ENCODE results near the gene ZNF536. TPM values are rescaled to one million over a fixed set of nuclear protein-coding genes. Genes with fewer than 3 reads are reported as not detected.

ZNF536 gene
- total and polyA plus RNA-seq, 9 donors = 0.13 to 0.52 (median 0.28) TPM; not detected in 4

DNA sequence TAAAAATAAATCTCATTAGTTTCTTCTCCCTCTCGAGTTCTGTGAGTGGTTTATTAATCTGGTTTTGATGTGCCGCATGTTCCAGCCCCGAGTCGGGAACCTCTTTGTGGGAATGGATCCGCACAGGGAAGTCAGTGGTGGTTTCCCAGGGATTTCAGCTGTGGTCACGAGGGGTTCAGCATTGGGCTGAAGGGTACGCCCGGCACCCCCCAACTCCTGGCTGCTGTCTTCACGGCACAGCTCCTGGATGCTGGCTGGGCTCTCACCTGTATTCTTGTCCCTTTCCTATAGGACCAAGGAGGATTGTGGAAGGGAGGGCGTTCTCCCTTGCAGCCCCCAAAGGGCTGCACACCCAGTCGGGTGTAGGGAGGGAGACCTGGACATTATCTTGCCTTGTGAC lies 167.8 kb downstream of the ZNF536 start:
- Histone ChIP-seq H3K36me3 (no peaks in the 10 kb centered on the region), H3K27ac (no peak overlapping the region), H3K4me1 (ENCODE audit: insufficient read depth) (no peaks in the 10 kb centered on the region), H3K27me3 (no peaks in the 10 kb centered on the region), H3K4me3 (no peak overlapping the region), H3K9me3 (no peaks in the 10 kb centered on the region)
- intact Hi-C loops (cut with DNase I) = no loop called here
- no peak for DNase-seq
- TF ChIP-seq POLR2A (IDR thresholded peaks at IDR 0.05) (no peak), EP300 (IDR thresholded peaks at IDR 0.05) (no peak)
- TF ChIP-seq, protein P1, sequence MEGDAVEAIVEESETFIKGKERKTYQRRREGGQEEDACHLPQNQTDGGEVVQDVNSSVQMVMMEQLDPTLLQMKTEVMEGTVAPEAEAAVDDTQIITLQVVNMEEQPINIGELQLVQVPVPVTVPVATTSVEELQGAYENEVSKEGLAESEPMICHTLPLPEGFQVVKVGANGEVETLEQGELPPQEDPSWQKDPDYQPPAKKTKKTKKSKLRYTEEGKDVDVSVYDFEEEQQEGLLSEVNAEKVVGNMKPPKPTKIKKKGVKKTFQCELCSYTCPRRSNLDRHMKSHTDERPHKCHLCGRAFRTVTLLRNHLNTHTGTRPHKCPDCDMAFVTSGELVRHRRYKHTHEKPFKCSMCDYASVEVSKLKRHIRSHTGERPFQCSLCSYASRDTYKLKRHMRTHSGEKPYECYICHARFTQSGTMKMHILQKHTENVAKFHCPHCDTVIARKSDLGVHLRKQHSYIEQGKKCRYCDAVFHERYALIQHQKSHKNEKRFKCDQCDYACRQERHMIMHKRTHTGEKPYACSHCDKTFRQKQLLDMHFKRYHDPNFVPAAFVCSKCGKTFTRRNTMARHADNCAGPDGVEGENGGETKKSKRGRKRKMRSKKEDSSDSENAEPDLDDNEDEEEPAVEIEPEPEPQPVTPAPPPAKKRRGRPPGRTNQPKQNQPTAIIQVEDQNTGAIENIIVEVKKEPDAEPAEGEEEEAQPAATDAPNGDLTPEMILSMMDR (IDR thresholded peaks at IDR 0.05) = no peak
- WGBS, 3 donors = 86 to 90% (median 88%) methylated on average over 11 of the region's 11 CpGs

DNA sequence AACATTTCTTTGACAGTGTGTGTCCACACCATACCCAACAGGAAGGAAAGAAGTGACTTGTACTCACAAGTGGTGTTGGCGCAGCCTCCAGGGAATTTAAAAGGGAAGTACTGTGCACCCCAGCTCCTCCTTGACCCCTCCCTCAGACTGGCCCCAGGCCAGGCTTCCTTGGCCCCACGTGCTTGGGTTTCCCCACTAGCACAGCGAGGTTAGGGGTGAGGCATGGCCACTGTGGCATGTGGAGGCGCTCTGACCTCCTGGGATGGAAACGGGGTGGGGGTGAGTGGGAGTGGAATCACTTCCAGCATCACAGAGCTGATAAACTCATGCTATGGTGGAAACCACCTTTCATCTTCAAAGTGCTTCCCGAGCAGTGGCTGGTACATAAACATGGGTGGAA lies 168.6 kb downstream of the ZNF536 start:
- Histone ChIP-seq H3K27me3 (no peaks in the 10 kb centered on the region), H3K9me3 (no peaks in the 10 kb centered on the region), H3K36me3 (no peaks in the 10 kb centered on the region), H3K4me3 (no peak overlapping the region), H3K4me1 (ENCODE audit: insufficient read depth) (no peaks in the 10 kb centered on the region), H3K27ac (no peak overlapping the region)
- DNase-seq = no peak
- WGBS, 3 donors = 41 to 58% (median 49%) methylated on average over 6 of the region's 6 CpGs
- TF ChIP-seq, protein P1 (IDR thresholded peaks at IDR 0.05) = no peak
- no peak for TF ChIP-seq EP300 (IDR thresholded peaks at IDR 0.05)
- TF ChIP-seq POLR2A (IDR thresholded peaks at IDR 0.05) = no peak
- intact Hi-C loops (cut with DNase I) = no loop called here

DNA sequence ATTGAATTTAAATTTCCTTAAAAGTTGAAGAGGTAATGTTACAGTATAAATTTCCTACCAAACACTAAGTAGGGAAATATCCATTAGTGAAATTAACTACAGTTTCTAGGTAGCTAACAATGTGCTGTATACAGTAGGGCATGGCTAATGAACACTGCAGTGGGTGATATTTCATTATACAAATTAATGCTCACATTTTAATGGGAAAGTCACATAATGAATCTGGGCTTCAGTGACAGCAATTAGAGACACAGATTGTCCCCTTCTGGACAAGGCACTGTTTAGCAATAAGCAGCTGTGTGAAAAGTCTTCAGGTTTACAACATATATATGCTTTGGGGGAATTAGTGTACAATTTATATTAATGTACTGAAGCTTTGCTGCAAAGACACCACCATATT lies 169.4 kb downstream of the ZNF536 start:
- intact Hi-C loops (cut with DNase I) = no loop called here
- Histone ChIP-seq H3K9me3 (no peaks in the 10 kb centered on the region), H3K27ac (no peak overlapping the region), H3K4me3 (no peak overlapping the region), H3K36me3 (no peaks in the 10 kb centered on the region), H3K4me1 (ENCODE audit: insufficient read depth) (no peaks in the 10 kb centered on the region), H3K27me3 (no peaks in the 10 kb centered on the region)
- no peak for TF ChIP-seq POLR2A (IDR thresholded peaks at IDR 0.05)
- no peak for TF ChIP-seq EP300 (IDR thresholded peaks at IDR 0.05)
- TF ChIP-seq, protein P1 (IDR thresholded peaks at IDR 0.05) = no peak
- DNase-seq = no peak

DNA sequence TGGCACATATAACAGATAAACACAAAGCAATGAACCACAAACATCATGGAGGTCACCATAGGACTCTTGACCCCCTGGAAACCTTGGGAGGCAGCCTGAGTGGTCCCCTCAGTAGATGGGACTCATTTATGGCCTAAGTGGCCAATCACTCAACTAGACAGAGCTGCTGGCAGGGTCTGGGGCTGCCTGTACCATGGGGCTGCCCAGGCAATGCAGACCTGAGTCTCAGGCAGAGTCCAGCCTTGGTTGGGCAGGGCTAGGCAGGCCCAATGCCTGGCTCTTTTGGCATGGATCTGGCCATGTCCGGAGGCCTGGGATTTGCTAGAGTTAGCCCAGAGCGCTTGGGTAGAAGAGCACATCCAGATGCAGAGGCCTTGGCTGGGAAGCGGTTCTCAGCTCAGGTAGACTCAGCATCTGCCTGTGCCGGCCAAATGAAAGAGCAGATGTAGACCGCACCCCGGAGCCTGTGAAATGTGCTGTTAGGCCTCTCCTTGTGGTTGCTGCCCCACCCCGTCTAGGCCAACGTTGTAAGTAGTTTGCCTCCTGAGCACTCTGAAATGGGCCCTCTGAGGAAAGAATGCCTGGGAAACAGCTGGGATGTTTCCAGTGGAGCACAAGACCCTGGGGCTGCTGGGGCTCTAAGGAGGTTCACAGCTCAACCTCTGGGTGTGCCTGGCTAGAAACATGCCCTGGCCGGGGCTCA lies 171.2 kb downstream of the ZNF536 start:
- H3K27ac ChIP-seq = no peak overlapping the region
- no peak for DNase-seq
- intact Hi-C loops (cut with DNase I) = no loop called here
- H3K4me3 ChIP-seq = no peak overlapping the region
- no peak for TF ChIP-seq EP300 (IDR thresholded peaks at IDR 0.05)
- TF ChIP-seq, protein P1 (IDR thresholded peaks at IDR 0.05) = no peak
- TF ChIP-seq POLR2A (IDR thresholded peaks at IDR 0.05) = no peak
- H3K36me3 ChIP-seq = no peaks in the 10 kb centered on the region
- no peaks in the 10 kb centered on the region for H3K27me3 ChIP-seq
- H3K4me1 ChIP-seq (ENCODE audit: insufficient read depth) = no peaks in the 10 kb centered on the region
- 86 to 94% (median 93%) methylated on average over 9 of the region's 9 CpGs for WGBS, 3 donors
- H3K9me3 ChIP-seq = no peaks in the 10 kb centered on the region

All from ovary (tissue), 9 donors.